AG04450 (cell line): ENCODE results near the gene CRNKL1. TPM values are rescaled to one million over a fixed set of nuclear protein-coding genes. Genes with fewer than 3 reads are reported as not detected.
A peak's percentile ranks its signal among the peaks of the same experiment; 100 is the strongest.

ENCODE experiments used
- CTCF ChIA-PET: fragments of 300-600, 350-600 bp; formaldehyde crosslinking; extraction: SDS; loops from one replicate; lab custom pipeline; 2022; ENCODE audit warnings: antibody characterized with exemption, inconsistent platforms; lab: Charles Lee
- POLR2A ChIA-PET: fragments of 350-600 bp; formaldehyde crosslinking; extraction: SDS; loops from one replicate; lab custom pipeline; 2021; ENCODE audit warnings: antibody characterized with exemption, inconsistent platforms; lab: Yijun Ruan, JAX
- DNase-seq: peaks from one replicate; pipeline ENCODE4 v3.0.0-alpha.2; 2011; ENCODE audit warnings: low read depth, low spot score
- H3K27ac ChIP-seq: one replicate; pipeline ENCODE4 v1.5.1; 2012; ENCODE audit warnings: low read depth, low read length, control low read depth
- H3K27me3 ChIP-seq: one replicate; pipeline ENCODE4 v1.6.0; 2012; ENCODE audit warnings: low read length; ENCODE audit not compliant: control insufficient read depth, insufficient read depth
- H3K4me3 ChIP-seq: 2 replicates; pipeline ENCODE4 v1.5.1; 2011; ENCODE audit warnings: mild to moderate bottlenecking, low read depth, low read length, control low read depth
- H3K9me3 ChIP-seq: 2 replicates; pipeline ENCODE4 v1.5.1; 2012; ENCODE audit warnings: low read length; ENCODE audit not compliant: control insufficient read depth, insufficient read depth
- CTCF ChIP-seq: IDR thresholded peaks from 2 replicates; pipeline ENCODE4 v1.5.1; 2011; ENCODE audit warnings: low read depth, low read length, control low read depth, inconsistent platforms
- polyA plus RNA-seq: library from polyadenylated mRNA; depleted of rRNA; stranded (reverse); fragments of >200 nt; gene quantifications from 2 replicates; pipeline ENCODE4 v1.2.3, GENCODE V29; 2011

CRNKL1 gene
- polyA plus RNA-seq, 1 experiment: 21.0 TPM

GRCh38 chr20:20076297-20077065 is 24.2 kb upstream of the CRNKL1 start:
- peak; percentile 24 for DNase-seq
- ChIA-PET POLR2A (no interaction called here), CTCF (interaction anchor here (1.1 kb wide), 1 partner anchor 160 kb away, joined by 4 read pairs; no protein-coding TSS in a partner anchor)
- no peak overlapping the region for H3K27ac ChIP-seq
- TF ChIP-seq CTCF: no peak
- no peaks in the 10 kb centered on the region for H3K9me3 ChIP-seq
- H3K27me3 ChIP-seq: peaks cover 34% of the 10 kb centered on the region
- no peak overlapping the region for H3K4me3 ChIP-seq

- Histone ChIP-seq H3K9me3 (no peaks in the 10 kb centered on the region), H3K27me3 (peaks cover 32% of the 10 kb centered on the region), H3K27ac (no peak overlapping the region), H3K4me3 (no peak overlapping the region)
- no peak for DNase-seq
- POLR2A ChIA-PET: no interaction called here
- CTCF ChIA-PET: interaction anchor here (1.1 to 2.7 kb wide), 2 partner anchors 162 to 519 kb away, joined by 4 to 10 read pairs; no protein-coding TSS in a partner anchor
- no peak for TF ChIP-seq CTCF
These were observed 22.8 kb upstream of the CRNKL1 start for GRCh38 chr20:20075032-20075431.

GRCh38 chr20:20073801-20074371 is 21.6 kb upstream of the CRNKL1 start:
- no peak for DNase-seq
- ChIA-PET POLR2A (interaction anchor here (0.6 kb wide), 1 partner anchor 638 kb away, joined by 4 read pairs; the partner anchor contains the start of gene RALGAPA2), CTCF (interaction anchor here (2.1 to 2.7 kb wide), 2 partner anchors 10 to 520 kb away, joined by 10 read pairs; no protein-coding TSS in a partner anchor)
- TF ChIP-seq CTCF: no peak
- no peak overlapping the region for H3K27ac ChIP-seq
- no peaks in the 10 kb centered on the region for H3K9me3 ChIP-seq
- H3K4me3 ChIP-seq: no peak overlapping the region
- peaks cover 29% of the 10 kb centered on the region for H3K27me3 ChIP-seq

GRCh38 chr20:20070871-20071726 is 18.8 kb upstream of the CRNKL1 start:
- no peak for DNase-seq
- no peaks in the 10 kb centered on the region for H3K9me3 ChIP-seq
- CTCF ChIA-PET: no interaction called here
- TF ChIP-seq CTCF: no peak
- H3K4me3 ChIP-seq: no peak overlapping the region
- no peak overlapping the region for H3K27ac ChIP-seq
- POLR2A ChIA-PET: no interaction called here
- H3K27me3 ChIP-seq: peaks cover 20% of the 10 kb centered on the region
